Left lobe of liver (tissue), 2 donors: Measurements from ENCODE around the gene KRT73. TPM values are rescaled to one million over a fixed set of nuclear protein-coding genes. Genes with fewer than 3 reads are reported as not detected.
"Not testable (repeated sequence)": the region's sequence is repeated elsewhere in the genome, so short reads cannot be mapped to it uniquely, and the experiment has no call there.

Experiments used
- ATAC-seq: fragments of 200-7000 bp; cut with Tn5 transposase; one replicate; pipeline ENCODE4 v1.9.1; 2020; ENCODE audit warnings: mild to moderate bottlenecking, moderate library complexity
- DNase-seq: peaks from one replicate; pipeline ENCODE4 v3.0.0-alpha.2; 2020; ENCODE audit warnings: low spot score
- total RNA-seq: library from RNA; stranded (reverse); gene quantifications from one replicate; pipeline ENCODE4 v1.2.1, GENCODE V29; 2021
- donor health status: DM: no; HTN: no; CAD: no; lungs with moderate emphysema.
- donor health status: DM: no; HTN: yes; CAD: no.

Gene KRT73
- total RNA-seq, 1 donor from 2014 or later: not detected

DNA sequence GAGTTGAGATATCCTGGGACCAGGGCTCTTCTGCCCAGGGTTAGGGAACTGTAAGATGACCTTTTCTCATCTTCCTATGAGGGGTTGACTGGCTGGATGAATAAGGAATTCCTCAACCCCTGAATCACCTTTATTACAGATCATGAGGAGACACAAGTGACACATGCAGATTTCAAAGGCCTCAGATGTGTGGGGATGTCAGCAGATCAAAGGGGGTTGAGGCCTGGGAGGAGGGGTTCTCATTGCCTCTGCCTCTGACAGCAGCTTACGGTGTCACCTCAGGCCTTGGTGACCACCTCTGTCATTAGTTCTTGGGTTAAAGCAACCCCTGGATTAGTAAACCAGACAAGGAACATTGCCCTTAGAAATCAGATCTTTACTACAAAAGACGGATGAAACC lies 15.0 kb downstream of the KRT73 start:
- ATAC-seq (no peak), DNase-seq (no peak)

DNA sequence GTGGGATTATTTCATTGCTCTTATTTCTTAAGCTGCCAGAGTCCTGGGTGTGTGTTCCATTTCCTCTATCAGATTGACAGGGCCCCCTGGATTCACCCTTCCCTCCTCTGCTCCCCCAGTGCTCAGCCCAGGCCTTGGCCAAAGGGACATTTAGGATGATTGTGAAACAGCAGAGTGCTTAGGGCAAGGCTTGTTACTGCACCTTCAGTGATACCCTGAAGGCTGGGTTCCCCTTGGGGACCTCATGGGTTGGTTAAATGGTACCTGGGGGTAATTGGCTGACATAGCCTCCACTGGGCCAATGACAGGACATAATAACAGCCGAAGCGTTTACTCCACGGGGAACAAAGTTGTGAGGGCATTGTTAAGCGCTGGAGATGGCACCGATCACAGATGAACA lies 15.8 kb downstream of the KRT73 start:
- ATAC-seq (no peak), DNase-seq (no peak)

DNA sequence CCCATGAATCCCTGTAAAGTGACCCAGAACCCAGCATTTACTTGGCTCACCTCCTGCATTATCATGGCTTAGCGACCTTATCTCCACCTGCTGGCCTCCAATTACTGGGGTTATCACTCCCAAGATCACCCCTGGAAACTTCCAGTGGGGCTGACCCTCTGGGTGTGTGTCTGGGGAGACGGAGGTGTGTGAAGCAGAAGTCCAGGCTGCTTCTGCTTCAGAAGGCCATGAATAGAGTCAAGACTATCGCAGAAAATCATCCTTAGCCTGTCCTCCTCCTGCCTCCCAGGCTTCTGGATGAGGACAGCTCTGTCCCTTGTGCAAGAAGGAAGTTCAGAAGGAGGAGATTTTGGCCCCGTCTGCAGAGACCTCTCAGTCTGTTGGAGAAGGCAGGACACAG lies 16.7 kb downstream of the KRT73 start:
- ATAC-seq (no peak), DNase-seq (peak; percentile 30)

DNA sequence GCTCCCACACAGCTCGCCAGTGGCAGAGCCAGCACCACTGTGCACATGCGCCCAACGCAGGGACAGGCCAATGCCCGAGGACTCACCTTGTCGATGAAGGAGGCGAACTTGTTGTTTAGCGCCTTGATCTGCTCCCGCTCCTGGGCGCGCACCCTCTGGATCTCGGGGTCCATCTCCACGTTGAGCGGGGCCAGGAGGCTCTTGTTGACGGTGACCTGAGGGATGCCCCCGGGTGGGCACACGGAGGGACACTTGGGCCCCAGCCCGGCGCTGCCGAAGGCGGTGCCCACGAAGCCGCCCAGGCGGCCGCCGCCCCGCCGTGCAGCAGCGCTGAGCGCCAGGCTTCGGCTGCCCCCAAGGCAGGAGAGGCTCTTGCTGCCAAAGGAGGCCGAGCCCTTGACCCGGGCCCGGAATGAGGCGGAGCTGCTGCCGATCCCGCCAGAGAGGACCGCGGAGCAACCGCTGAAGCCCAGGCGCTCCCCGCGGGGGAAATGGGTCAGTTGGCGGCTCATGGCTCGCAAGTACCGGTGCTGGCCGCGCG lies 17.3 kb downstream of the KRT73 start, which contains the start of gene KRT72:
Gene KRT72 (minus strand): TSS at position 523 of the 541 bp plus-strand sequence. CDS start 11 bp downstream, at position 512.
- DNase-seq (peak; percentile 37), ATAC-seq (no peak)

- ATAC-seq (no peak), DNase-seq (peak; percentile 1)
Measured at GRCh38 chr12:52600475-52600874, 17.9 kb downstream of the KRT73 start.

DNA sequence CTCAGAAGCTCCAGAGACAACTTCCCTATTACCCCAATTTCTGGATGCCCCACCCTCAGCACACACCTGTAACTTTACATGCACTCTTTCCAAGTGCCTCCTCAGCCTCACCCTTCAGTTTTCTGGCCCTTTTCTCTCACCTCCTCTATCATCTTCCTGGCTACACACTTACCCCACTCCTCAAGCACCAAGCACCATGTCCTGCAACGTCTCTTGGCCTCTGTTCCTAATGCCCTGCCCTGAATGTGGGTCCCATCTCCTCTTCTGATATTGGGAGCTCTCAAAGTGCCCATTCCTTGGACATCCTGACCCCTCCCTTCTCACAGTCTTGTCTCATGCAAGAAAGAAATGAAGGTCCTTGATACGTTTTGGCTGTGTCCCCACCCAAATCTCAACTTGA lies 18.3 kb downstream of the KRT73 start:
- peak; percentile 1 for DNase-seq
- ATAC-seq: no peak

- no peak for ATAC-seq
- DNase-seq: peak; percentile 38
Measured at GRCh38 chr12:52598966-52599365, 19.4 kb downstream of the KRT73 start.

DNA sequence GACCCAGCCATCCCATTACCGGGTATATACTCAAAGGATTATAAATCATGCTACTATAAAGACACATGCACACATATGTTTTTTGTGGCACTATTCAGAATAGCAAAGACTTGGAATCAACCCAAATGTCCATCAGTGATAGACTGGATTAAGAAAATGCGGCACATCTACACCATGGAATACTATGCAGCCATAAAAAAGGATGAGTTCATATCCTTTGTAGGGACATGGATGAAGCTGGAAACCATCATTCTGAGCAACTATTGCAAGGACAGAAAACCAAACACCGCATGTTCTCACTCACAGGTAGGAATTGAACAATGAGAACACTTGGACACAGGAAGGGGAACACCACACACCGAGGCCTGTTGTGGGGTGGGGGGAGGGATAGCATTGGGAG lies 24.1 kb downstream of the KRT73 start:
- ATAC-seq, DNase-seq: not testable (repeated sequence)

DNA sequence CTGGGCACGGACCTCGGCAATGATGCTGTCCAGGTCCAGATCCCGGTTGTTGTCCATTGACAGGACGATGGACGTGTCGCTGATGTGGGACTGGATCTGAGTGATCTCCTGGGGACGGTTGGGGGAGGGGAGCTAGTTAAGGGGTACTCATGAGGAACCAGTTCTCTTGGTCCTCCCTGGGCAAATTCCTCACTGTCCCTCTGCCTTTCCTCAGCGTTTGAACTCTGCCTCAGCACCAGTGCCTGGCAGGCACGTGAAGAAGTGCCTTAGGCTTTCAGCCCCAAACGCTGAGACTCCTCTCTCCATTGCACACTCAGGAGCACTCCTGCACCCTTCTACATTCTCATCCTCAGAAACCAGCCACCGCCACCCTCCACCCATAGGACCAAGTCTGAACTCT lies 26.8 kb downstream of the KRT73 start:
- DNase-seq: no peak

GRCh38 chr12:52590021-52590420 lies 28.3 kb downstream of the KRT73 start:
- no peak for ATAC-seq
- no peak for DNase-seq

More for the DNA sequence above, 26.8 kb downstream of the KRT73 start:
- ATAC-seq: no peak

- no peak for DNase-seq
- no peak for ATAC-seq
Measured at GRCh38 chr12:52587563-52587962, 30.8 kb downstream of the KRT73 start.

GRCh38 chr12:52585946-52586345 lies 32.4 kb downstream of the KRT73 start:
- DNase-seq: no peak
- no peak for ATAC-seq

- no peak for DNase-seq
- ATAC-seq: no peak
Measured at GRCh38 chr12:52585066-52585465, 33.3 kb downstream of the KRT73 start.

- DNase-seq: no peak
- no peak for ATAC-seq
Measured at GRCh38 chr12:52584156-52584682, 34.1 kb downstream of the KRT73 start.

- peak; percentile 97 for ATAC-seq
- peak; percentile 74 for DNase-seq
Measured at GRCh38 chr12:52582971-52583456, 35.3 kb downstream of the KRT73 start.

DNA sequence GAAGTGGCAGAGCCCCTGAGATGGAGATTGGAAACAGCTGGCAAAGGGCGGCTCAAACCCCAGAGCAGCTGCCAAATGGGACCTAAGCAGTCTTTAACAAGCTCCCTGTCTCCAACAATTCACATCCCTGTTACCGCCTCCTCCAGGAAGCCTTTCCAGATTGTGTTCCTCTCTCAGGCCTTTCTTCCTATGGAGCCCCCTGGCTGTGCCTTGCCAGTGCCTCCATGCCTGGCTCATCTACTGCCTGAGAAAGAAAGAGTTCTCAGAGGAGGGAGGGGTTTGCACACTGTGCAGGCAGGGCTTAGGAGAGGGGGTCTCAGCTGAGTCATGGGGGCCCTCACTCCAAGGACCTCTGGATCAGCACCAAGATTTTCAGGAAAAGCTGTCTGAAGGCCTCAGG lies 35.9 kb downstream of the KRT73 start:
- DNase-seq (no peak), ATAC-seq (no peak)

- DNase-seq (no peak), ATAC-seq (no peak)
Measured at GRCh38 chr12:52581481-52581880, 36.9 kb downstream of the KRT73 start.

GRCh38 chr12:52581066-52581465 lies 37.3 kb downstream of the KRT73 start:
- ATAC-seq (no peak), DNase-seq (no peak)

DNA sequence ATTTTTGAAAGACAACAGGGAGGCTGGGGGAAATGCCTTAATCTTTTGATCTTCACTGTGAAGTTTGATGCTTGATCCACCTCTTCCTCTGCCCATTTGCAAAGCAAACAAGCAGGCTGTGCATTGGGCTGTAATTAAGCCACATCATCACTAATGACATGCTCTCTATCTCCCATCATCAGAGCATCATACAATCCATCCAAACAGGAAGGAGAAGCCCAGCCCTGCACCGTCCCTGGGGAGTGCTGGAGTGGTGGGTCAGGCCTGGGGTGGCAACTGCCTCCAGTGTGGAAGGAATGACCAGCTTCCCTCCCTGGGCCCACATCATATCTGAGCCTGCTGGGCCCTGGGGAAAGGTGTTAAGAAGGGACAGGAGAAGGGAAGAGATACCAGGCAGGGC lies 37.9 kb downstream of the KRT73 start:
- no peak for DNase-seq
- ATAC-seq: no peak

GRCh38 chr12:52579468-52580465 lies 38.6 kb downstream of the KRT73 start:
- no peak for ATAC-seq
- DNase-seq: no peak

DNA sequence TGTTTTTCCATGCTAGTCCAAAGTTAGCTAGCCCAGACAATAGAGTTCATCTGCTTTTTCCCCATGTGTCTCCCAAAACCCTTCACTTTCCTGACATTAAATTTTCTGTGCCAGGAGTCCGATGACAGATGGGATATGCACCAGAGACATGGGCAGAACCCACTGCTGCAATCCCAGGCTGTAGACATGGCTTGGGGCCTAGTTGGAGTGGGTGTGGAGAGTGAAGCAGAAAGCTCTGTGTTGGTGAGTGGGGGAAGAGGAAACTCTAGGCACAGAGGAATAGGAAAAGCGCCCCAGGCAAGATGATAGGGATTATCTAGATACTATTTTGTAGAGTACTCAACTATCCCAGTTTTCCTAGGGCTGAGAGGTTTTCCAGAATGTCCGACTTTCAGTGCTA lies 39.9 kb downstream of the KRT73 start:
- DNase-seq (no peak), ATAC-seq (no peak)

- DNase-seq: no peak
- no peak for ATAC-seq
Measured at GRCh38 chr12:52577316-52577715, 41.0 kb downstream of the KRT73 start.
